ENCODE data around the gene HSD11B2. TPM values are rescaled to one million over a fixed set of nuclear protein-coding genes. Genes with fewer than 3 reads are reported as not detected.

HSD11B2 gene
- total RNA-seq, 1 experiment from 2014 or later = 33.5 TPM

DNA sequence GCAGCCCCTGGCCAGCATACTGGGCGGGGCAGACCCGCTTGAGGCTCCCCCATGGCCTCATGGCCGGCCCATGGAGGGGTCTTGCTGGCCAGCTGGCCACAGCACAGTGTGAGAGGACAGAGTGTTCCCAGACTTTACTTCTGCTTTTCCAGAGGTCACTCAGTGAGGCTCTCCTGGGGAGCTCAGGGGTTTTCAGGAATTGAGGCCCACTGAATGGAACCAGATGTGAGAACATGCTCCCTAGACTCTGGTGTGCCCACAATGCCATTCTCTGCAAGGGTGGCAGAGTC is 28.9 kb downstream of the HSD11B2 start:
- WGBS (ENCODE audit: extremely low coverage, insufficient read length, low lambda C conversion rate) = no CpG with 5 or more reads among the region's 3 CpGs
- H3K27me3 Mint-ChIP-seq (ENCODE audit: low read depth) = no peaks in the 10 kb centered on the region
- H3K9me3 Mint-ChIP-seq = no peaks in the 10 kb centered on the region
- Histone ChIP-seq H3K18ac (ENCODE audit: insufficient read length, low read depth, low read length) (no peak overlapping the region), H3T11ph (ENCODE audit: low read length) (no peak overlapping the region), H4K5ac (ENCODE audit: insufficient read length, low read depth, low read length) (no peak overlapping the region), H3K4ac (ENCODE audit: low read depth, low read length) (no peak overlapping the region), H2AK5ac (ENCODE audit: insufficient read length, low read length) (no peak overlapping the region), H3K9me3 (ENCODE audit: control insufficient read depth, low read depth, low read length) (no peaks in the 10 kb centered on the region), H3K14ac (ENCODE audit: insufficient read depth, low read length) (no peak overlapping the region), H2AFZ (ENCODE audit: low read length) (no peak overlapping the region), H3K27me3 (ENCODE audit: insufficient read depth, low read length) (no peaks in the 10 kb centered on the region), H3K27ac (ENCODE audit: insufficient read length, low read depth, low read length) (no peak overlapping the region), H3K23me2 (ENCODE audit: insufficient read length, low read depth, low read length, poor library complexity, severe bottlenecking) (no peaks in the 10 kb centered on the region), H2BK20ac (ENCODE audit: low read depth, low read length, poor library complexity, severe bottlenecking) (no peak overlapping the region), H4K8ac (replicated peaks; ENCODE audit: insufficient read length, low read depth, low read length) (no peak overlapping the region), H3K23ac (ENCODE audit: insufficient read length, low read depth, low read length) (no peak overlapping the region), H3K4me1 (ENCODE audit: insufficient read depth, low read length) (no peaks in the 10 kb centered on the region), H3K4me2 (ENCODE audit: insufficient read depth, insufficient read length, low read length) (no peak overlapping the region), H2BK120ac (ENCODE audit: low read depth, low read length, poor library complexity, severe bottlenecking) (no peak overlapping the region), H2BK5ac (ENCODE audit: insufficient read length, low read length) (no peak overlapping the region), H2BK12ac (ENCODE audit: insufficient read length, low read depth, low read length) (no peak overlapping the region), H3K79me1 (ENCODE audit: insufficient read depth, low read depth, low read length, poor library complexity, severe bottlenecking) (no peaks in the 10 kb centered on the region), H3K79me2 (ENCODE audit: insufficient read depth, low read length) (no peaks in the 10 kb centered on the region), H3K56ac (ENCODE audit: insufficient read length, low read depth, low read length) (no peak overlapping the region), H2BK15ac (ENCODE audit: low read depth, low read length) (no peak overlapping the region), H4K91ac (ENCODE audit: insufficient read length, low read depth, low read length) (no peak overlapping the region), H3K9ac (ENCODE audit: extremely low read depth, insufficient read length, low read length) (no peak overlapping the region), H4K20me1 (ENCODE audit: control insufficient read depth, insufficient read depth, insufficient read length) (no peaks in the 10 kb centered on the region)
- DNase-seq = no peak
- peaks cover under 1 to 3% of the 10 kb centered on the region in 2 experiments; a peak in 2 of 4 replicates for H3K4me1 Mint-ChIP-seq
- no peaks in the 10 kb centered on the region for H3K36me3 Mint-ChIP-seq (ENCODE audit: insufficient read depth in 1 of 3, low read depth in 3 of 3)
- no peak for TF ChIP-seq CTCF (conservative IDR thresholded peaks at IDR 0.05)
- H3K27ac Mint-ChIP-seq = no peak overlapping the region
- H3K4me3 Mint-ChIP-seq = no peak overlapping the region

Data from H9 (cell line).